ENCODE results near the gene ERGIC1.

- TF ChIP-seq CTCF (IDR thresholded peaks at IDR 0.05) (peak in 1 of 6 experiments; percentile 6), POLR2A (IDR thresholded peaks at IDR 0.05) (peak in 1 of 2 donors; percentile 72)
Measured at GRCh38 chr5:172904643-172905345, 70.7 kb downstream of the ERGIC1 start.

Measured in thyroid gland (tissue), 4 donors.